ENCODE results near the gene SLC22A7.

SLC22A7 gene

GRCh38 chr6:43294536-43294935 lies 3.5 kb upstream of the SLC22A7 start:
- Histone ChIP-seq H3K4ac (ENCODE audit: low read depth in 1 of 2, low read length in 2 of 2) (no peak overlapping the region), H3K18ac (ENCODE audit: low read depth in 1 of 2, low read length in 2 of 2) (no peak overlapping the region), H3K4me2 (ENCODE audit: low read length, poor library complexity, severe bottlenecking) (no peak overlapping the region), H3K27me3 (ENCODE audit: control insufficient read depth in 1 of 2, insufficient read depth in 1 of 2, low read length in 2 of 2) (peaks cover 34 to 41% of the 10 kb centered on the region in 2 experiments), H3K36me3 (ENCODE audit: control insufficient read depth in 1 of 2, insufficient read depth in 2 of 2, low read depth in 1 of 2, low read length in 2 of 2) (no peaks in the 10 kb centered on the region), H3K23ac (ENCODE audit: low read length in 2 of 2) (no peak overlapping the region), H3K27ac (ENCODE audit: low read length, poor library complexity, severe bottlenecking) (no peak overlapping the region), H2BK15ac (ENCODE audit: low read depth, poor library complexity, severe bottlenecking) (no peak overlapping the region), H4K8ac (ENCODE audit: low read length) (no peak overlapping the region), H2AFZ (ENCODE audit: low read depth, low read length) (no peak overlapping the region), H2BK5ac (ENCODE audit: low read depth, low read length, poor library complexity, severe bottlenecking) (no peak overlapping the region), H3K14ac (ENCODE audit: low read length in 2 of 2) (no peak overlapping the region), H3K79me1 (replicated peaks; ENCODE audit: low read length, poor library complexity, severe bottlenecking) (no peaks in the 10 kb centered on the region), H2AK5ac (ENCODE audit: low read length, severe bottlenecking) (no peak overlapping the region), H3K4me3 (ENCODE audit: insufficient read depth in 1 of 2, low read depth in 1 of 2, low read length in 2 of 2) (no peak overlapping the region), H3K9me3 (ENCODE audit: control insufficient read depth, low read length) (no peaks in the 10 kb centered on the region), H2BK120ac (ENCODE audit: low read depth, low read length) (no peak overlapping the region), H4K91ac (ENCODE audit: low read length) (no peak overlapping the region), H3K9ac (ENCODE audit: low read length) (no peak overlapping the region), H2BK12ac (ENCODE audit: low read length in 2 of 2) (no peak overlapping the region), H3K4me1 (ENCODE audit: control insufficient read depth, insufficient read depth, low read depth, low read length) (no peaks in the 10 kb centered on the region)
- WGBS: 64% methylated on average over 3 of the region's 3 CpGs
- no peak for DNase-seq

- WGBS: 91% methylated on average over 3 of the region's 3 CpGs
- DNase-seq: no peak
- no peak overlapping the region for H2BK5ac ChIP-seq (ENCODE audit: low read depth, low read length, poor library complexity, severe bottlenecking)
Observed at GRCh38 chr6:43295456-43295855, 2.6 kb upstream of the SLC22A7 start.

GRCh38 chr6:43296780-43297497 lies 1.1 kb upstream of the SLC22A7 start:
- H3K18ac ChIP-seq (ENCODE audit: low read depth in 1 of 2, low read length in 2 of 2): no peak overlapping the region
- no peak overlapping the region for H3K27ac ChIP-seq (ENCODE audit: low read length, poor library complexity, severe bottlenecking)
- H2BK120ac ChIP-seq (ENCODE audit: low read depth, low read length): no peak overlapping the region
- no peak overlapping the region for H4K91ac ChIP-seq (ENCODE audit: low read length)
- no peak overlapping the region for H2AK5ac ChIP-seq (ENCODE audit: low read length, severe bottlenecking)
- no peak overlapping the region for H4K8ac ChIP-seq (ENCODE audit: low read length)
- no peak overlapping the region for H3K4ac ChIP-seq (ENCODE audit: low read depth in 1 of 2, low read length in 2 of 2)
- no peaks in the 10 kb centered on the region for H3K36me3 ChIP-seq (ENCODE audit: control insufficient read depth in 1 of 2, insufficient read depth in 2 of 2, low read depth in 1 of 2, low read length in 2 of 2)
- H3K9me3 ChIP-seq (ENCODE audit: control insufficient read depth, low read length): no peaks in the 10 kb centered on the region
- H3K4me3 ChIP-seq (ENCODE audit: insufficient read depth in 1 of 2, low read depth in 1 of 2, low read length in 2 of 2): no peak overlapping the region
- 76% methylated on average over 5 of the region's 5 CpGs for WGBS
- peaks cover 58 to 65% of the 10 kb centered on the region in 2 experiments for H3K27me3 ChIP-seq (ENCODE audit: control insufficient read depth in 1 of 2, insufficient read depth in 1 of 2, low read length in 2 of 2)
- H2AFZ ChIP-seq (ENCODE audit: low read depth, low read length): no peak overlapping the region
- DNase-seq: no peak
- no peak overlapping the region for H3K4me2 ChIP-seq (ENCODE audit: low read length, poor library complexity, severe bottlenecking)
- no peak overlapping the region for H3K23ac ChIP-seq (ENCODE audit: low read length in 2 of 2)
- H3K4me1 ChIP-seq (ENCODE audit: control insufficient read depth, insufficient read depth, low read depth, low read length): no peaks in the 10 kb centered on the region
- no peak overlapping the region for H3K14ac ChIP-seq (ENCODE audit: low read length in 2 of 2)
- H2BK5ac ChIP-seq (ENCODE audit: low read depth, low read length, poor library complexity, severe bottlenecking): no peak overlapping the region
- no peak overlapping the region for H2BK12ac ChIP-seq (ENCODE audit: low read length in 2 of 2)
- no peaks in the 10 kb centered on the region for H3K79me1 ChIP-seq (replicated peaks; ENCODE audit: low read length, poor library complexity, severe bottlenecking)
- H2BK15ac ChIP-seq (ENCODE audit: low read depth, poor library complexity, severe bottlenecking): no peak overlapping the region
- no peak overlapping the region for H3K9ac ChIP-seq (ENCODE audit: low read length)

More at GRCh38 chr6:43295456-43295855, 2.6 kb upstream of the SLC22A7 start:
- no peak overlapping the region for H3K27ac ChIP-seq (ENCODE audit: low read length, poor library complexity, severe bottlenecking)
- H3K18ac ChIP-seq (ENCODE audit: low read depth in 1 of 2, low read length in 2 of 2): no peak overlapping the region
- no peak overlapping the region for H3K23ac ChIP-seq (ENCODE audit: low read length in 2 of 2)
- H2AFZ ChIP-seq (ENCODE audit: low read depth, low read length): no peak overlapping the region
- no peak overlapping the region for H2AK5ac ChIP-seq (ENCODE audit: low read length, severe bottlenecking)
- H2BK15ac ChIP-seq (ENCODE audit: low read depth, poor library complexity, severe bottlenecking): no peak overlapping the region
- H3K79me1 ChIP-seq (replicated peaks; ENCODE audit: low read length, poor library complexity, severe bottlenecking): no peaks in the 10 kb centered on the region
- H3K4me3 ChIP-seq (ENCODE audit: insufficient read depth in 1 of 2, low read depth in 1 of 2, low read length in 2 of 2): no peak overlapping the region
- H3K4ac ChIP-seq (ENCODE audit: low read depth in 1 of 2, low read length in 2 of 2): no peak overlapping the region
- peaks cover 44 to 50% of the 10 kb centered on the region in 2 experiments for H3K27me3 ChIP-seq (ENCODE audit: control insufficient read depth in 1 of 2, insufficient read depth in 1 of 2, low read length in 2 of 2)
- H3K14ac ChIP-seq (ENCODE audit: low read length in 2 of 2): no peak overlapping the region
- H4K8ac ChIP-seq (ENCODE audit: low read length): no peak overlapping the region
- no peak overlapping the region for H2BK120ac ChIP-seq (ENCODE audit: low read depth, low read length)
- H3K9ac ChIP-seq (ENCODE audit: low read length): no peak overlapping the region
- H3K36me3 ChIP-seq (ENCODE audit: control insufficient read depth in 1 of 2, insufficient read depth in 2 of 2, low read depth in 1 of 2, low read length in 2 of 2): no peaks in the 10 kb centered on the region
- no peaks in the 10 kb centered on the region for H3K4me1 ChIP-seq (ENCODE audit: control insufficient read depth, insufficient read depth, low read depth, low read length)
- no peak overlapping the region for H3K4me2 ChIP-seq (ENCODE audit: low read length, poor library complexity, severe bottlenecking)
- H3K9me3 ChIP-seq (ENCODE audit: control insufficient read depth, low read length): no peaks in the 10 kb centered on the region
- no peak overlapping the region for H4K91ac ChIP-seq (ENCODE audit: low read length)
- no peak overlapping the region for H2BK12ac ChIP-seq (ENCODE audit: low read length in 2 of 2)

- Histone ChIP-seq H2BK15ac (ENCODE audit: low read depth, poor library complexity, severe bottlenecking) (no peak overlapping the region), H3K79me1 (replicated peaks; ENCODE audit: low read length, poor library complexity, severe bottlenecking) (no peaks in the 10 kb centered on the region), H3K27ac (ENCODE audit: low read length, poor library complexity, severe bottlenecking) (no peak overlapping the region), H3K36me3 (ENCODE audit: control insufficient read depth in 1 of 2, insufficient read depth in 2 of 2, low read depth in 1 of 2, low read length in 2 of 2) (no peaks in the 10 kb centered on the region), H2BK12ac (ENCODE audit: low read length in 2 of 2) (no peak overlapping the region), H3K4me1 (ENCODE audit: control insufficient read depth, insufficient read depth, low read depth, low read length) (no peaks in the 10 kb centered on the region), H2BK120ac (ENCODE audit: low read depth, low read length) (no peak overlapping the region), H4K91ac (ENCODE audit: low read length) (no peak overlapping the region), H3K4ac (ENCODE audit: low read depth in 1 of 2, low read length in 2 of 2) (no peak overlapping the region), H3K27me3 (ENCODE audit: control insufficient read depth in 1 of 2, insufficient read depth in 1 of 2, low read length in 2 of 2) (peaks cover 61% of the 10 kb centered on the region in 2 experiments), H3K9me3 (ENCODE audit: control insufficient read depth, low read length) (no peaks in the 10 kb centered on the region), H2AK5ac (ENCODE audit: low read length, severe bottlenecking) (no peak overlapping the region), H4K8ac (ENCODE audit: low read length) (no peak overlapping the region), H3K14ac (ENCODE audit: low read length in 2 of 2) (no peak overlapping the region), H2BK5ac (ENCODE audit: low read depth, low read length, poor library complexity, severe bottlenecking) (no peak overlapping the region), H3K4me2 (ENCODE audit: low read length, poor library complexity, severe bottlenecking) (no peak overlapping the region), H3K4me3 (ENCODE audit: insufficient read depth in 1 of 2, low read depth in 1 of 2, low read length in 2 of 2) (no peak overlapping the region), H3K18ac (ENCODE audit: low read depth in 1 of 2, low read length in 2 of 2) (no peak overlapping the region), H3K9ac (ENCODE audit: low read length) (no peak overlapping the region), H3K23ac (ENCODE audit: low read length in 2 of 2) (no peak overlapping the region), H2AFZ (ENCODE audit: low read depth, low read length) (no peak overlapping the region)
- DNase-seq: no peak
- WGBS: 63% methylated on average over 12 of the region's 12 CpGs
Observed at GRCh38 chr6:43298565-43299337, 691 bp downstream of the SLC22A7 start.
